OCI-LY7 (cell line): ENCODE results near the gene BDP1.

ENCODE experiments used
- EZH2phosphoT487 ChIP-seq: fragments of 200-600 bp; sonication (generic); IDR thresholded peaks from 2 replicates; pipeline ENCODE4 v1.6.1; 2018; ENCODE audit warnings: low read depth, borderline replicate concordance, mild to moderate bottlenecking, mixed run types, antibody characterized with exemption, low read length, moderate library complexity, mixed read lengths
- TF ChIP-seq, protein P1 (sequence below): fragments of 200-600 bp; sonication (generic); conservative IDR thresholded peaks from 2 replicates; pipeline ENCODE4 v1.5.1; 2014; ENCODE audit warnings: mild to moderate bottlenecking, antibody characterized with exemption, low read length, moderate library complexity, mixed read lengths

DNA sequence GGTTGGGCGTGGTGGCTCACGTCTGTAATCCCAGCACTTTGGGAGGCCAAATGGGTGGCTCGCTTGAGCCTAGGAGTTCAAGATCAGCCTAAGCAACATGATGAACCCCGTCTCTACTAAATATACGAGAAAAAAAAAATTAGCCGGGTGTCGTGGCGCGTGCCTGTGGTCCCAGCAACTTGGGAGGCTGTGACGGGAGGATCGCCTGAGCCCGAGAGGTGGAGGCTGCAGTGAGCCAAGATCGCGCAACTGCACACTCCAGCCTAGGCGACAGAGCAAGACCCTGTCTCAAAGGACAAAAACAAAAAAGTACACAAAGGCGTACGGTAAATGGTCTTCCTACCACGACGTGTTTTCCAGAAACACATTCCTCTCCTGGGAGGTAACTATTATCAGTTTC is 538 bp upstream of the BDP1 start:
- TF ChIP-seq, protein P1, sequence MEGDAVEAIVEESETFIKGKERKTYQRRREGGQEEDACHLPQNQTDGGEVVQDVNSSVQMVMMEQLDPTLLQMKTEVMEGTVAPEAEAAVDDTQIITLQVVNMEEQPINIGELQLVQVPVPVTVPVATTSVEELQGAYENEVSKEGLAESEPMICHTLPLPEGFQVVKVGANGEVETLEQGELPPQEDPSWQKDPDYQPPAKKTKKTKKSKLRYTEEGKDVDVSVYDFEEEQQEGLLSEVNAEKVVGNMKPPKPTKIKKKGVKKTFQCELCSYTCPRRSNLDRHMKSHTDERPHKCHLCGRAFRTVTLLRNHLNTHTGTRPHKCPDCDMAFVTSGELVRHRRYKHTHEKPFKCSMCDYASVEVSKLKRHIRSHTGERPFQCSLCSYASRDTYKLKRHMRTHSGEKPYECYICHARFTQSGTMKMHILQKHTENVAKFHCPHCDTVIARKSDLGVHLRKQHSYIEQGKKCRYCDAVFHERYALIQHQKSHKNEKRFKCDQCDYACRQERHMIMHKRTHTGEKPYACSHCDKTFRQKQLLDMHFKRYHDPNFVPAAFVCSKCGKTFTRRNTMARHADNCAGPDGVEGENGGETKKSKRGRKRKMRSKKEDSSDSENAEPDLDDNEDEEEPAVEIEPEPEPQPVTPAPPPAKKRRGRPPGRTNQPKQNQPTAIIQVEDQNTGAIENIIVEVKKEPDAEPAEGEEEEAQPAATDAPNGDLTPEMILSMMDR, result no peak
- no peak for TF ChIP-seq EZH2phosphoT487
